Ascending aorta (tissue), 2 donors: ENCODE results near the gene SLC16A14. TPM values are rescaled to one million over a fixed set of nuclear protein-coding genes. Genes with fewer than 3 reads are reported as not detected.

ENCODE experiments used
- DNase-seq, 2 donors: peaks; one replicate each; pipeline ENCODE4 v3.0.0-alpha.2; 2019; ENCODE audit warnings: low spot score in 2 of 2
- H3K27ac ChIP-seq, 2 donors: fragments of 200-600 bp; sonication (generic); one replicate each; pipeline ENCODE4 v1.5.1; 2016 to 2017; ENCODE audit warnings: mild to moderate bottlenecking in 1 of 2
- H3K27me3 ChIP-seq: fragments of 200-600 bp; sonication (generic); one replicate; pipeline ENCODE4 v1.5.1; 2017
- H3K36me3 ChIP-seq, 2 donors: fragments of 200-600 bp; sonication (generic); one replicate each; pipeline ENCODE4 v1.5.1; 2016
- H3K4me1 ChIP-seq, 2 donors: fragments of 200-600 bp; sonication (generic); one replicate each; pipeline ENCODE4 v1.5.1; 2016 to 2017; ENCODE audit warnings: mild to moderate bottlenecking in 1 of 2
- H3K4me3 ChIP-seq, 2 donors: fragments of 200-600 bp; sonication (generic); one replicate each; pipeline ENCODE4 v1.5.1; 2016 to 2017; ENCODE audit warnings: mild to moderate bottlenecking in 1 of 2
- H3K9me3 ChIP-seq, 2 donors: fragments of 200-600 bp; sonication (generic); one replicate each; pipeline ENCODE4 v1.5.1; 2016
- intact Hi-C: fragments of 100-400 bp; cut with DNase I; formaldehyde crosslinking; loops from one replicate; pipeline ENCODE4 v1.15.1; 2023
- total RNA-seq: library from RNA; depleted of rRNA; stranded (reverse); fragments of >200 nt; gene quantifications from one replicate; pipeline ENCODE4 v1.1.0, GENCODE V29; 2016
- TF ChIP-seq, protein P1 (sequence below), 3 experiments: fragments of 200-600 bp in 2 of 3; fragments of 450-650 bp in 1 of 3; sonication (generic) in 2 of 3; IDR thresholded peaks; one replicate each; pipeline ENCODE4 v1.5.1; 2016 to 2019; ENCODE audit warnings: antibody characterized with exemption in 3 of 3, mild to moderate bottlenecking in 1 of 3, moderate library complexity in 1 of 3

Gene SLC16A14
- total RNA-seq, 1 donor from 2014 or later = 15.8 TPM

DNA sequence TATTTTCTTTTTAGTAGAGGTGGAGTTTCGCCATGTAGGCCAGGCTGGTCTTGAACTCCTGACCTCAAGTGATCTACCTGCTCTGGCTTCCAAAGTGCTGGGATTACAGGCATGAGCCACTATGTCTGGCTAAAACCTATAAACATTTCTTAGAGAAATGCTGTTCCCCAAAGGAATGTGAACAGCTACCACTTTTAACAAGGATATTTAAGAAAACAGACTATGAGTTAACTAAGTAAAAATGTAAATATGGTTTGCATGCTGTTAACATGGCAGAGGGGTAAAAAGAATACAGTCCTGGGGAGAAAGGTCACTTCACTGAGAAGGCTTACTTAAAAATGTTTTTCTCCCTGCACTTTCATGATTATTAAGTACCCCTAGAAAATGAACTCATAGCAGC is 57.1 kb downstream of the SLC16A14 start:
- no peak overlapping the region for H3K27ac ChIP-seq
- H3K36me3 ChIP-seq = no peaks in the 10 kb centered on the region
- TF ChIP-seq, protein P1, sequence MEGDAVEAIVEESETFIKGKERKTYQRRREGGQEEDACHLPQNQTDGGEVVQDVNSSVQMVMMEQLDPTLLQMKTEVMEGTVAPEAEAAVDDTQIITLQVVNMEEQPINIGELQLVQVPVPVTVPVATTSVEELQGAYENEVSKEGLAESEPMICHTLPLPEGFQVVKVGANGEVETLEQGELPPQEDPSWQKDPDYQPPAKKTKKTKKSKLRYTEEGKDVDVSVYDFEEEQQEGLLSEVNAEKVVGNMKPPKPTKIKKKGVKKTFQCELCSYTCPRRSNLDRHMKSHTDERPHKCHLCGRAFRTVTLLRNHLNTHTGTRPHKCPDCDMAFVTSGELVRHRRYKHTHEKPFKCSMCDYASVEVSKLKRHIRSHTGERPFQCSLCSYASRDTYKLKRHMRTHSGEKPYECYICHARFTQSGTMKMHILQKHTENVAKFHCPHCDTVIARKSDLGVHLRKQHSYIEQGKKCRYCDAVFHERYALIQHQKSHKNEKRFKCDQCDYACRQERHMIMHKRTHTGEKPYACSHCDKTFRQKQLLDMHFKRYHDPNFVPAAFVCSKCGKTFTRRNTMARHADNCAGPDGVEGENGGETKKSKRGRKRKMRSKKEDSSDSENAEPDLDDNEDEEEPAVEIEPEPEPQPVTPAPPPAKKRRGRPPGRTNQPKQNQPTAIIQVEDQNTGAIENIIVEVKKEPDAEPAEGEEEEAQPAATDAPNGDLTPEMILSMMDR (IDR thresholded peaks at IDR 0.05) = no peak
- intact Hi-C loops = no loop called here
- no peaks in the 10 kb centered on the region for H3K4me1 ChIP-seq
- no peak for DNase-seq
- H3K4me3 ChIP-seq = no peak overlapping the region
- H3K9me3 ChIP-seq = no peaks in the 10 kb centered on the region
- no peaks in the 10 kb centered on the region for H3K27me3 ChIP-seq

DNA sequence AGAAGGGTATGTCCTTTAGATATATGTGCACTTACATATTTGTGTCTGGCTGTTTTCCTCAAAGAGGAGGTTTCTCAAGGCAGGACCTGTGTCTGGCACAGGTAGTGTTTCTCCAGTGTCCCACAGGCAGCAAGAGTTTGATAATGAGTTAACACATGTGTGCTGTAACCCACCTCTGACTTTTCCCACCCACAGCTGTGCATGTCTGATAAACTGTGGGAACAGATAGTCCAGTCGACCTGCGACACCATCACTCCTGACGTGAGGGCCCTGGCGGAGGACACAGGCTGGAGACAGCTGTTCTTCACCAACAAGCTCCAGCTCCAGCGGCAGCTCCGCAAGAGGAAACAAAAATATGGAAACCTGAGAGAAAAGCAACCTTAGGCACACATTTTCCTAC is 58.2 kb downstream of the SLC16A14 start:
- intact Hi-C loops = no loop called here
- H3K4me3 ChIP-seq = no peak overlapping the region
- no peak for DNase-seq
- H3K4me1 ChIP-seq = no peaks in the 10 kb centered on the region
- no peak overlapping the region for H3K27ac ChIP-seq
- H3K9me3 ChIP-seq = no peaks in the 10 kb centered on the region
- H3K27me3 ChIP-seq = no peaks in the 10 kb centered on the region
- TF ChIP-seq, protein P1 (IDR thresholded peaks at IDR 0.05) = no peak
- H3K36me3 ChIP-seq = no peaks in the 10 kb centered on the region

DNA sequence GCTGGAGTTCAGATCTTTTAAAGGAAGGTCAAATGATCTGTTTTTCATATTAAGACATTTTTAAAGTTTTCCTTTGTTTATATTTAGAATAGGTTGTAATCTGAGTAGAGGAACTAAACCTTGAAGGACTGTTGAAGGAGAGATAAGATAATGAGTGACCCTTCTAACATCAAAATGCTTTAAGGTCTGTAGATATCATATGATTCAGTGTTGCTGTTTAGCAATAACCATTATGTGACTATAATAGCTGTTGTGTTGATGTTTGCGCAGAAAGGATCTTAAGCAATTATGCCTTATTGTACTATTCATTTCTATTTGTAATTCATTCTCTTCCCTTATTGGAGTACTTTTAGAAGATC is 60.0 kb downstream of the SLC16A14 start:
- DNase-seq = no peak
- Histone ChIP-seq H3K4me3 (peak overlapping the region in 1 of 2 donors; percentile 10), H3K36me3 (no peaks in the 10 kb centered on the region), H3K27ac (no peak overlapping the region), H3K4me1 (no peaks in the 10 kb centered on the region), H3K9me3 (no peaks in the 10 kb centered on the region), H3K27me3 (no peaks in the 10 kb centered on the region)
- TF ChIP-seq, protein P1 (IDR thresholded peaks at IDR 0.05) = no peak
- intact Hi-C loops = loop anchor here (5.0 kb wide), 2 partner anchors 154 to 604 kb away; no protein-coding TSS in a partner anchor

DNA sequence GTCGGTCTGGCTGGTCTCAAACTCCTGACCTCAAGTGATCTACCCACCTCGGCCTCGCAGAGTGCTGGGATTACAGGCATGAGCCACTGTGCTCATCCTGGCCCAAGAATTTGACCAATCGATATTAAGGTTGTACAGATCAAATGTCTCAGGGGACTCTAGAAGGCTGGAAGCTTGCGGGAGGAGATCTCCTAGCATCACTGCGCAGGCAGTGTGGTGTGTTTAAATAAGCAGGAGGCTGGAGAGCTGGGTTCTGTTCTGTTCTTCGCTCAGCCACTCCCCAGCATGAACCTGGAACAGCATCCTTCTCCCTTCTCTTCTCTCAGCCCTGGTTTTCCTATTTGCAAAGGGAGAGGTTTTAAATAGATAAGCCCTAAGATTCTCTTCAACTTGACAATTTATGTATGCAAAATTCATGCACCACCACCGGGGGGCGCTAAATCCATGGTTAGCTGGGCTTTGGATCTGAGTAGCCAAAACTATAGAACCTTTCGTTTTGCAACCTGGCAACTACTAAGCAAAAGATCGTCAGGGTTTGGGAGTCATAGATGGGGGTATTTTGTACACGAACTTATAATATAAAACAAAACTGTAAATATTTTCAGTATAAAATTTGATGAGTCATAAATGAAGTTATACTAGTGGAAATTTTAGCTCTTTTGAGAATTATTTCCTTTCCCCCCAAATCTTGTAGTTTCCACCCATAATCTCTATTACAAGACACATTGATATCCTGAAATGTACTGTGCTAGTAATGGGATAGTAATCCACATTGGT is 60.6 kb downstream of the SLC16A14 start:
- Histone ChIP-seq H3K27me3 (no peaks in the 10 kb centered on the region), H3K4me3 (peak overlapping the region in 1 of 2 donors; percentile 10), H3K36me3 (no peaks in the 10 kb centered on the region), H3K27ac (no peak overlapping the region), H3K9me3 (no peaks in the 10 kb centered on the region), H3K4me1 (no peaks in the 10 kb centered on the region)
- TF ChIP-seq, protein P1 (IDR thresholded peaks at IDR 0.05) = peak; percentile 41 to 67 (median 64)
- peak in 1 of 2 donors; percentile 76 for DNase-seq
- intact Hi-C loops = loop anchor here (5.0 kb wide), 2 partner anchors 154 to 604 kb away; no protein-coding TSS in a partner anchor

DNA sequence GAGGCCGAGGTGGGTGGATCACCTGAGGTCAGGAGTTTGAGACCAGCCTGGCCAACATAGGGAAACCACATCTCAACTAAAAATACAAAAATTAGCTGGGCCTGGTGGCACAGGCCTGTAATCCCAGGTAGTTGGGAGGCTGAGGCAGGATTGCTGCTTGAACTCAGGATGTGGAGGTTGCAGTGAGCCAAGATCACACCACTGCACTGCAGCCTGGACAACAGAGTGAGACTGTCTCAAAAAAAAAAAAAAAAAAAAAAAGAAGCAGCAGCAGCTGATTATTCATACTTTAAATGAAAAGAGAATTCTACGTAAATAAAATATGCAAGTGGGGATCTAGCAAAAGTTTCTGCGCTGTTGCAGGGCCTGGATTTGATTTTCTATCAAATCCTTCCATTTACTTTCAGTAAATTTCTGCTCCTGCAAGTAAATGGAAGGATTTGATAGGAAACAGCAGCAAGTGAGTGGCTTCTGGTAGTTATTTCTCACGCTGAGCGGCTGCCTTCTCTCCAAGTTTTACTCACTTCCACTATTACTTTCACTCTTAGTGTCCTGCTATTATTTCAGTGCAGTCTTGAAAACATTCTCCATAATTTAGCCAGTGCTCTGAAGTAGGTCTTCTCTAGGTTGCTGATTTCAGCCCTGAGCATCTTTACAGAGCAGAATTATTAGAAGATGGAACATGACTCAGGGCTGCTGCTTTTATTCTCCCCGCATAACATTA is 68.4 kb downstream of the SLC16A14 start:
- no peak for DNase-seq
- Histone ChIP-seq H3K4me1 (no peaks in the 10 kb centered on the region), H3K9me3 (no peaks in the 10 kb centered on the region), H3K27me3 (no peaks in the 10 kb centered on the region), H3K4me3 (no peak overlapping the region), H3K27ac (no peak overlapping the region), H3K36me3 (no peaks in the 10 kb centered on the region)
- intact Hi-C loops = no loop called here
- TF ChIP-seq, protein P1 (IDR thresholded peaks at IDR 0.05) = no peak
